Prostate gland (tissue), 2 donors: ENCODE data around the gene GAN.

Source experiments
- POLR2A ChIP-seq: fragments of 450-650 bp; IDR thresholded peaks from one replicate; pipeline ENCODE4 v1.6.1; 2016; ENCODE audit warnings: antibody characterized with exemption, mild to moderate bottlenecking
- POLR2AphosphoS5 ChIP-seq: sonication (generic); formaldehyde crosslinking; IDR thresholded peaks from one replicate; pipeline ENCODE4 v1.6.1; 2017; ENCODE audit warnings: antibody characterized with exemption
- TF ChIP-seq, protein P1 (sequence below), 4 experiments: fragments of 200-600 bp in 2 of 4; fragments of 450-650 bp in 2 of 4; sonication (generic) in 2 of 4; IDR thresholded peaks; 1 replicate in 3 of 4; 2 replicates in 1 of 4; pipeline ENCODE4 v1.5.1; 2016 to 2019; ENCODE audit warnings: antibody characterized with exemption in 4 of 4, mild to moderate bottlenecking in 2 of 4, moderate library complexity in 2 of 4

DNA sequence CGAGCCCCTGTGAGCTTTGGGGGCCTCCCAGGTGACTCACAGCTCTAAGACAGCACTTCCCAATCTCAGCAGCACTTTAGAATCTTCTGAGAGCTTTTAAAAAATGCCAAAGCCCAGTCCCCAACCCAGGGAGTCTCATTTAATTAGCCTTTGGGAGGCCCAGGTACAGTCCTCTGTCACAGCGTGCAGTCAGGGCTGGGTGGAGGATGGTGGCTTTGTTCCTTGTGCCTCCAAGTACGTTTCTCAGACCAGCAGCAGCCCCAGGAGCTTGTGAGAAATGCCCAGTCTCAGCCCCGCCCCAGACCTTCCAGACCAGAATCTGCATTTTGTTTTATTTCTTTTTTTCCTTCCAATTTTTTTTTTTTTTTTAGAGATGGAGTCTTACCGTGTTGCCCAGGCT is 102.4 kb downstream of the GAN start:
- TF ChIP-seq POLR2A (no peak), POLR2AphosphoS5 (no peak)
- TF ChIP-seq, protein P1, sequence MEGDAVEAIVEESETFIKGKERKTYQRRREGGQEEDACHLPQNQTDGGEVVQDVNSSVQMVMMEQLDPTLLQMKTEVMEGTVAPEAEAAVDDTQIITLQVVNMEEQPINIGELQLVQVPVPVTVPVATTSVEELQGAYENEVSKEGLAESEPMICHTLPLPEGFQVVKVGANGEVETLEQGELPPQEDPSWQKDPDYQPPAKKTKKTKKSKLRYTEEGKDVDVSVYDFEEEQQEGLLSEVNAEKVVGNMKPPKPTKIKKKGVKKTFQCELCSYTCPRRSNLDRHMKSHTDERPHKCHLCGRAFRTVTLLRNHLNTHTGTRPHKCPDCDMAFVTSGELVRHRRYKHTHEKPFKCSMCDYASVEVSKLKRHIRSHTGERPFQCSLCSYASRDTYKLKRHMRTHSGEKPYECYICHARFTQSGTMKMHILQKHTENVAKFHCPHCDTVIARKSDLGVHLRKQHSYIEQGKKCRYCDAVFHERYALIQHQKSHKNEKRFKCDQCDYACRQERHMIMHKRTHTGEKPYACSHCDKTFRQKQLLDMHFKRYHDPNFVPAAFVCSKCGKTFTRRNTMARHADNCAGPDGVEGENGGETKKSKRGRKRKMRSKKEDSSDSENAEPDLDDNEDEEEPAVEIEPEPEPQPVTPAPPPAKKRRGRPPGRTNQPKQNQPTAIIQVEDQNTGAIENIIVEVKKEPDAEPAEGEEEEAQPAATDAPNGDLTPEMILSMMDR (IDR thresholded peaks at IDR 0.05): no peak
